Adrenal gland (tissue), 5 donors: Measurements from ENCODE around the gene TRRAP.

Source experiments
- CTCF ChIP-seq, 6 experiments: fragments of 450-650 bp in 4 of 6; fragments of 200-600 bp in 2 of 6; sonication (generic) in 1 of 6; IDR thresholded peaks; 1 replicate in 5 of 6; 2 replicates in 1 of 6; pipeline versions ENCODE4 v1.5.1 to v1.8.0; 2016 to 2021; ENCODE audit warnings: antibody characterized with exemption in 6 of 6, mild to moderate bottlenecking in 2 of 6, moderate library complexity in 1 of 6
- POLR2A ChIP-seq, 2 donors: fragments of 450-650 bp; IDR thresholded peaks; one replicate each; pipeline ENCODE4 v1.6.1; 2017; ENCODE audit warnings: antibody characterized with exemption in 2 of 2, mild to moderate bottlenecking in 2 of 2, moderate library complexity in 1 of 2
- donor health status: DM: no; HTN: no; CAD: no.

DNA sequence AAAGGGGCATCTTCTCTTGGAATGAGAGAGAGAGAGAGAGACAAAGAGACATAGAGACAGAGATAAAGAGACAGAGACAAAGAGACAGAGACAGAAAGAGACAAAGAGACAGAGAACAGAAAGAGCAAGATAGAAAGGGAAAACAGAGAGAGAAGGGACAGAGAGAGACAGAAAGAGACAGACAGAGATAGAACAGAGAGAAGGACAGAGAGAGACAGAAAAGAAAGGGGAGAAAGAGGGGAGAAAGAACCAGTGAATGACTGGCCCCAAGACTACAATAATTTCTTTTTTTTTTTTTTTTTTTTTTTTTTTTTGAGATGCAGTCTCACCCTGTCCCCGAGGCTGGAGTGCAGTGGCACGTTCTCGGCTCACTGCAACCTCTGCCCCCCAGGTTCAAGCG, 16.1 kb upstream of the TRRAP start:
- TF ChIP-seq CTCF (IDR thresholded peaks at IDR 0.05) = no peak
- no peak for TF ChIP-seq POLR2A (IDR thresholded peaks at IDR 0.05)
